ENCODE data around the gene FAM174B.
"Not testable (repeated sequence)": the region's sequence is repeated elsewhere in the genome, so short reads cannot be mapped to it uniquely, and the experiment has no call there.

Gene FAM174B

DNA sequence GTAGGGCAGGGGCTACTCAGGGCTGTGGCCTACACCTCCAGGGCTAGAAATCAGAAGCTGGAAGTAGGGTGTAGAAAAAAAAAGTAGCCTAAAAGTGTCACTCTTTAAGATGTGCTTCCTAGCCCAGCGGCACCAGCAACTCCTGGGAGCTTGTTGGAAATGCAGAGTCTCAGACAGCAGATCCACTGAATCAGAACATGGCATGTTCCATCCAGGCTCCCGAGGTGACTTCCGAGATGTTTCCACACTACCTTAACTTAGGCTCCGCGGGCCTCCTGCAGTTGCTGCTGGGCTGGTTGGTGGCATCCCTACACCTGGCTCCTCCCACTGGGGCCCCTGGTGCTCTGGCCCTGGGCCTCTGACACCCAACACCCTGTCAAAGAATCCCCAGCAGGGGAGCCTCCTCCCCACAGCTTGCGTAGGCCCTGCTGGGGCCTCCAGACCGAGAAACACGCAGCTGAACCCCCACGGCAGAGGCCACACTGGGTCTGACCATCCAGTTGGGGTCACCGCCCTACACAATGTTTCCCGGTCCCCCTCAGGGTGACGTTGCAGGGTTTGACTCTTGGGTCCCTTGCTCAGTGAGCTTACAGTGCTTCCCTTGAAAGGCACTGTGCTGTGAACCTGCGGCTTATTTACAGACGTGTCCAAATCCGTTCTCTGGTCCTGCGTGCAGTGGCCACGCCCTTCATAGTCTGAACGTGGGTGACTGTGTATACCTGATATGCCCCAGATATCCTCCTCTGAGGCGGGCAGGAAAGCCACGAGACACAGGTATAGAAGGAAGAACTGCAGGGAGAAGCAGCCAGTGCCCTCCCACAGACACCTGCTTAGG lies 46.5 kb downstream of the FAM174B start:
- Histone ChIP-seq H3K4me3 (ENCODE audit: control insufficient read depth in 1 of 7, extremely low read depth in 1 of 7, insufficient read depth in 4 of 7, low read depth in 2 of 7, low read length in 6 of 7) (no peak overlapping the region), H3K27ac (ENCODE audit: insufficient read depth in 1 of 2, low read depth in 1 of 2, low read length in 2 of 2, poor library complexity in 1 of 2, severe bottlenecking in 2 of 2) (no peak overlapping the region), H3K9me3 (ENCODE audit: control extremely low read depth in 1 of 5, control insufficient read depth in 4 of 5, insufficient read depth in 2 of 5, low read depth in 1 of 5, low read length in 4 of 5) (no peaks in the 10 kb centered on the region), H3K4me1 (ENCODE audit: control extremely low read depth in 1 of 4, control insufficient read depth in 4 of 4, insufficient read depth in 4 of 4, low read length in 3 of 4) (no peaks in the 10 kb centered on the region), H3K27me3 (replicated peaks in 2 of 5; ENCODE audit: control insufficient read depth in 4 of 5, insufficient read depth in 5 of 5, low read length in 4 of 5) (peaks cover 0 to 3% (median 0%) of the 10 kb centered on the region in 5 experiments), H3K36me3 (ENCODE audit: control insufficient read depth in 4 of 4, insufficient read depth in 4 of 4, low read length in 3 of 4) (no peaks in the 10 kb centered on the region)
- DNase-seq = no peak
- 92% methylated on average over 20 of the region's 20 CpGs for WGBS (ENCODE audit: insufficient coverage)
- CTCF ChIA-PET = no interaction called here
- POLR2A ChIA-PET = no interaction called here

DNA sequence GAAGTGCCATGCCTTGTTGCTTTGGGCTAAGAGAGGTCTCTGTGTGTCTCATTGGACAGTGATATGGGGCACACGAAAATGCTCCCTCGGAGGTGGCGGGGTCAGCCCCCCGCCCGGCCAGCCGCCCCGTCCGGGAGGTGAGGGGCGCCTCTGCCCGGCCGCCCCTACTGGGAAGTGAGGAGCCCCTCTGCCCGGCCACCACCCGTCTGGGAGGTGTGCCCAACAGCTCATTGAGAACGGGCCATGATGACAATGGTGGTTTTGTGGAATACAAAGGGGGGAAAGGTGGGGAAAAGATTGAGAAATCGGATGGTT lies 48.8 kb downstream of the FAM174B start:
- H3K27me3 ChIP-seq (replicated peaks in 2 of 5; ENCODE audit: control insufficient read depth in 4 of 5, insufficient read depth in 5 of 5, low read length in 4 of 5); H3K4me1 ChIP-seq (ENCODE audit: control extremely low read depth in 1 of 4, control insufficient read depth in 4 of 4, insufficient read depth in 4 of 4, low read length in 3 of 4); H3K9me3 ChIP-seq (ENCODE audit: control extremely low read depth in 1 of 5, control insufficient read depth in 4 of 5, insufficient read depth in 2 of 5, low read depth in 1 of 5, low read length in 4 of 5); POLR2A ChIA-PET; DNase-seq; H3K36me3 ChIP-seq (ENCODE audit: control insufficient read depth in 4 of 4, insufficient read depth in 4 of 4, low read length in 3 of 4); H3K27ac ChIP-seq (ENCODE audit: insufficient read depth in 1 of 2, low read depth in 1 of 2, low read length in 2 of 2, poor library complexity in 1 of 2, severe bottlenecking in 2 of 2); CTCF ChIA-PET; H3K4me3 ChIP-seq (ENCODE audit: control insufficient read depth in 1 of 7, extremely low read depth in 1 of 7, insufficient read depth in 4 of 7, low read depth in 2 of 7, low read length in 6 of 7): not testable (repeated sequence)
- 100% methylated on average over 3 of the region's 15 CpGs for WGBS (ENCODE audit: insufficient coverage)

DNA sequence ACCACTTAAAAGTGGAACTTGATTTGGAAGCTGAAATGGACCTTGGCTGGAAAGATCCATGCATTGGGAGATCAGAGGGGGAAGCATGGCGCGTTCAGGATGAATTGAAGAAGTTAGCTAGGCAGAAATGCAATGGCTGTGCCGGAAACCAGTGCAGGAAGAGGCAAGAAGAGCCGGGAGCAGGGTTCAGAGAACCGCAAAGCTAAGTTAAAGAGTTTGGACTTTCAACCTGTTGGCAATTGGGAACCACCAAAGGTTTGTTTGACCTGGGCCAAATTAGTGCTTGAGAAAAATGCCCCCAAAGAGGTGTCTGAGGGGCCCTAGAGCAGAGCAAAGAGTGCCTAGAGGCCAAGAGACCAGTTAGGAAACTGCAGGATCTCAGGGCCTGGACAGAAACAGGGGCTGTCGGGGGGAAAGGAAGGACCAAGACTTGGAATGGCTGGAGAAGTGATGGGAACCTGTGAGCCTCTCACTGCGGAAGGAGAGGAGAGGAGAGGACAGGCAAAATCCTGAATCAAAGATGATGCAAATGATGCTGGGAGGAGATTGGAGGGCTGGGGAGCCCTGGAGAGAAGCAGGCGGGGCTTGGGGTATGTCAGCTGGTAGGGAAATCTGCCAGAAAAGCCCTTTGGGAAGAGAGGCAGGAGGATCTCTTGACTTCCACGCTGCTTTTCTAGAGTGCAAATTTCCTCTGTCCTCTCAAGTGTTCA lies 49.3 kb downstream of the FAM174B start:
- CTCF ChIA-PET = no interaction called here
- H3K27ac ChIP-seq (ENCODE audit: insufficient read depth in 1 of 2, low read depth in 1 of 2, low read length in 2 of 2, poor library complexity in 1 of 2, severe bottlenecking in 2 of 2) = no peak overlapping the region

GRCh38 chr15:92605225-92605944 lies 50.2 kb downstream of the FAM174B start:
- POLR2A ChIA-PET = no interaction called here

More for the DNA sequence above, 49.3 kb downstream of the FAM174B start:
- POLR2A ChIA-PET = no interaction called here
- H3K4me3 ChIP-seq (ENCODE audit: control insufficient read depth in 1 of 7, extremely low read depth in 1 of 7, insufficient read depth in 4 of 7, low read depth in 2 of 7, low read length in 6 of 7) = no peak overlapping the region
- no peaks in the 10 kb centered on the region for H3K36me3 ChIP-seq (ENCODE audit: control insufficient read depth in 4 of 4, insufficient read depth in 4 of 4, low read length in 3 of 4)
- peaks cover 0 to 3% (median 0%) of the 10 kb centered on the region in 5 experiments for H3K27me3 ChIP-seq (replicated peaks in 2 of 5; ENCODE audit: control insufficient read depth in 4 of 5, insufficient read depth in 5 of 5, low read length in 4 of 5)
- H3K9me3 ChIP-seq (ENCODE audit: control extremely low read depth in 1 of 5, control insufficient read depth in 4 of 5, insufficient read depth in 2 of 5, low read depth in 1 of 5, low read length in 4 of 5) = no peaks in the 10 kb centered on the region
- DNase-seq = no peak
- WGBS (ENCODE audit: insufficient coverage) = 98% methylated on average over 9 of the region's 9 CpGs
- H3K4me1 ChIP-seq (ENCODE audit: control extremely low read depth in 1 of 4, control insufficient read depth in 4 of 4, insufficient read depth in 4 of 4, low read length in 3 of 4) = no peaks in the 10 kb centered on the region

DNA sequence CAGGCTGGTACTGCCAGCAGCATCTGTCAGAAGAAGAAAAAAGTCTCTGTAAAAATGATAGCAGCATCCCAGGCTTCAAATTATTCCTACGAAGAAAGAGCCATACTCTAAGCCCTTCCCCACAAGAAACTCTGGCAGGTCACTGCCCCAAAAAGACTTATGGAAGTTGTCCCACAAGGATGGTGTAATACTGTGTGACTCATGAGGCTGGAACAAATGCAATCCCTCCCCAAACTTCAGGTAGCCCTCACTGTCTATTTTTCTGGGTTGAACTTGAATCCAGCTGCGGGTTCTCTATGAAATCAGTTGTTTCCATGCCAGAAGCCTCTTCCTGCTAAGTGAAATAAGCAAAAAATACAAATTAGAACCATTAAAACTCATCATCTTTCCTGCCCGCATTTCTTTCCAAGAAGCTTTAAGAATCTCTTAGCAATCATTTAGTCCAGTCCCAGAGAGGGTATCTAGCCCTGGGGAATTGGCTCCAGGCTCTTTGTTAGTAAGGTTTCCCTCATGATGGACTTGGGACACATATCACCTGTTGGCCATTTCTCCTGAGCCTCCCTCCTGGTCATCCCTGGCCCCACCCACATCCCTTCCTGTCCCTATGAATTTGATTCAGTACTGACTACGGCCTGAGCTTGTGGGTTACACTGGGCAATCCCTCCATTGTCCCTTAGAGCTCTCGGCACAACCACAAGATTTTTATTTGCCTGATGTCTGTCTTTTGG lies 51.7 kb downstream of the FAM174B start:
- no peak for DNase-seq
- Histone ChIP-seq H3K4me3 (ENCODE audit: control insufficient read depth in 1 of 7, extremely low read depth in 1 of 7, insufficient read depth in 4 of 7, low read depth in 2 of 7, low read length in 6 of 7) (no peak overlapping the region), H3K9me3 (ENCODE audit: control extremely low read depth in 1 of 5, control insufficient read depth in 4 of 5, insufficient read depth in 2 of 5, low read depth in 1 of 5, low read length in 4 of 5) (no peaks in the 10 kb centered on the region), H3K4me1 (ENCODE audit: control extremely low read depth in 1 of 4, control insufficient read depth in 4 of 4, insufficient read depth in 4 of 4, low read length in 3 of 4) (peaks cover 0 to 2% (median 0%) of the 10 kb centered on the region in 4 experiments), H3K27me3 (replicated peaks in 2 of 5; ENCODE audit: control insufficient read depth in 4 of 5, insufficient read depth in 5 of 5, low read length in 4 of 5) (peaks cover 0 to 3% (median 0%) of the 10 kb centered on the region in 5 experiments), H3K27ac (ENCODE audit: insufficient read depth in 1 of 2, low read depth in 1 of 2, low read length in 2 of 2, poor library complexity in 1 of 2, severe bottlenecking in 2 of 2) (no peak overlapping the region), H3K36me3 (ENCODE audit: control insufficient read depth in 4 of 4, insufficient read depth in 4 of 4, low read length in 3 of 4) (no peaks in the 10 kb centered on the region)
- ChIA-PET CTCF (no interaction called here), POLR2A (no interaction called here)
- WGBS (ENCODE audit: insufficient coverage) = 100% methylated on average over 4 of the region's 5 CpGs

More at GRCh38 chr15:92605225-92605944, 50.2 kb downstream of the FAM174B start:
- 99% methylated on average over 10 of the region's 14 CpGs for WGBS (ENCODE audit: insufficient coverage)
- no peak overlapping the region for H3K27ac ChIP-seq (ENCODE audit: insufficient read depth in 1 of 2, low read depth in 1 of 2, low read length in 2 of 2, poor library complexity in 1 of 2, severe bottlenecking in 2 of 2)
- no peaks in the 10 kb centered on the region for H3K36me3 ChIP-seq (ENCODE audit: control insufficient read depth in 4 of 4, insufficient read depth in 4 of 4, low read length in 3 of 4)
- H3K4me3 ChIP-seq (ENCODE audit: control insufficient read depth in 1 of 7, extremely low read depth in 1 of 7, insufficient read depth in 4 of 7, low read depth in 2 of 7, low read length in 6 of 7) = no peak overlapping the region
- CTCF ChIA-PET = no interaction called here
- no peaks in the 10 kb centered on the region for H3K4me1 ChIP-seq (ENCODE audit: control extremely low read depth in 1 of 4, control insufficient read depth in 4 of 4, insufficient read depth in 4 of 4, low read length in 3 of 4)
- no peaks in the 10 kb centered on the region for H3K9me3 ChIP-seq (ENCODE audit: control extremely low read depth in 1 of 5, control insufficient read depth in 4 of 5, insufficient read depth in 2 of 5, low read depth in 1 of 5, low read length in 4 of 5)
- H3K27me3 ChIP-seq (replicated peaks in 2 of 5; ENCODE audit: control insufficient read depth in 4 of 5, insufficient read depth in 5 of 5, low read length in 4 of 5) = peaks cover 0 to 3% (median 0%) of the 10 kb centered on the region in 5 experiments
- DNase-seq = no peak

GRCh38 chr15:92603278-92603677 lies 52.3 kb downstream of the FAM174B start:
- Histone ChIP-seq H3K4me3 (ENCODE audit: control insufficient read depth in 1 of 7, extremely low read depth in 1 of 7, insufficient read depth in 4 of 7, low read depth in 2 of 7, low read length in 6 of 7) (no peak overlapping the region), H3K9me3 (ENCODE audit: control extremely low read depth in 1 of 5, control insufficient read depth in 4 of 5, insufficient read depth in 2 of 5, low read depth in 1 of 5, low read length in 4 of 5) (no peaks in the 10 kb centered on the region), H3K27me3 (replicated peaks in 2 of 5; ENCODE audit: control insufficient read depth in 4 of 5, insufficient read depth in 5 of 5, low read length in 4 of 5) (peaks cover 0 to 3% (median 0%) of the 10 kb centered on the region in 5 experiments), H3K36me3 (ENCODE audit: control insufficient read depth in 4 of 4, insufficient read depth in 4 of 4, low read length in 3 of 4) (no peaks in the 10 kb centered on the region), H3K27ac (ENCODE audit: insufficient read depth in 1 of 2, low read depth in 1 of 2, low read length in 2 of 2, poor library complexity in 1 of 2, severe bottlenecking in 2 of 2) (no peak overlapping the region), H3K4me1 (ENCODE audit: control extremely low read depth in 1 of 4, control insufficient read depth in 4 of 4, insufficient read depth in 4 of 4, low read length in 3 of 4) (peaks cover 0 to 2% (median 0%) of the 10 kb centered on the region in 4 experiments)
- 100% methylated on average over 4 of the region's 5 CpGs for WGBS (ENCODE audit: insufficient coverage)
- no peak for DNase-seq
- ChIA-PET POLR2A (no interaction called here), CTCF (no interaction called here)

Measured in common myeloid progenitor, CD34-positive (primary cell).